ENCODE results near the gene GYPC. TPM values are rescaled to one million over a fixed set of nuclear protein-coding genes. Genes with fewer than 3 reads are reported as not detected.
"Not testable (repeated sequence)": the region's sequence is repeated elsewhere in the genome, so short reads cannot be mapped to it uniquely, and the experiment has no call there.

Gene GYPC, protein sequence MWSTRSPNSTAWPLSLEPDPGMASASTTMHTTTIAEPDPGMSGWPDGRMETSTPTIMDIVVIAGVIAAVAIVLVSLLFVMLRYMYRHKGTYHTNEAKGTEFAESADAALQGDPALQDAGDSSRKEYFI
- 100 to 1,000 TPM in 6 of 12 donors, 10 to 100 TPM in 5, not detected in 1; 86.8 to 122 (median 101) TPM for polyA plus RNA-seq (ENCODE audit: insufficient read length in 12 of 12)
- long read RNA-seq, donor 1, transcript GYPC-201 (4 exons, 1,246 nt) = major isoform, 23 of 25 reads
- long read RNA-seq, donor 1, partial matches to known transcripts = 0 of 25 reads
- long read RNA-seq, donor 1, other reads (novel, unspliced or antisense) = 0 of 25 reads
- long read RNA-seq, donor 2, transcript GYPC-203 (3 exons, 932 nt) = minor isoform, 6 of 406 reads
- long read RNA-seq, donor 2, transcript GYPC-201 (4 exons, 1,246 nt) = major isoform, 87 of 406 reads
- long read RNA-seq, donor 2, partial matches to known transcripts = 313 of 406 reads
- long read RNA-seq, donor 2, other reads (novel, unspliced or antisense) = 0 of 406 reads
- long read RNA-seq, donor 3, transcript GYPC-201 (4 exons, 1,246 nt) = major isoform, 35 of 38 reads
- long read RNA-seq, donor 3, partial matches to known transcripts = 0 of 38 reads
- long read RNA-seq, donor 3, other reads (novel, unspliced or antisense) = 0 of 38 reads
- long read RNA-seq, donor 4, transcript GYPC-201 (4 exons, 1,246 nt) = major isoform, 27 of 145 reads
- long read RNA-seq, donor 4, partial matches to known transcripts = 116 of 145 reads
- long read RNA-seq, donor 4, other reads (novel, unspliced or antisense) = 0 of 145 reads
- long read RNA-seq, donor 5, transcript GYPC-203 (3 exons, 932 nt) = minor isoform, 9 of 108 reads
- long read RNA-seq, donor 5, transcript GYPC-201 (4 exons, 1,246 nt) = major isoform, 99 of 108 reads
- long read RNA-seq, donor 5, partial matches to known transcripts = 0 of 108 reads
- long read RNA-seq, donor 5, other reads (novel, unspliced or antisense) = 0 of 108 reads
- long read RNA-seq, donor 6, transcript GYPC-203 (3 exons, 932 nt) = minor isoform, 5 of 258 reads
- long read RNA-seq, donor 6, transcript GYPC-201 (4 exons, 1,246 nt) = major isoform, 41 of 258 reads
- long read RNA-seq, donor 6, partial matches to known transcripts = 212 of 258 reads
- long read RNA-seq, donor 6, other reads (novel, unspliced or antisense) = 0 of 258 reads
- long read RNA-seq, donor 7, transcript GYPC-201 (4 exons, 1,246 nt) = major isoform, 54 of 159 reads
- long read RNA-seq, donor 7, partial matches to known transcripts = 102 of 159 reads
- long read RNA-seq, donor 7, other reads (novel, unspliced or antisense) = 0 of 159 reads
- long read RNA-seq, donor 8, transcript GYPC-203 (3 exons, 932 nt) = minor isoform, 11 of 106 reads
- long read RNA-seq, donor 8, transcript GYPC-201 (4 exons, 1,246 nt) = major isoform, 83 of 106 reads
- long read RNA-seq, donor 8, partial matches to known transcripts = 11 of 106 reads
- long read RNA-seq, donor 8, other reads (novel, unspliced or antisense) = 0 of 106 reads
- long read RNA-seq, donor 9, transcript GYPC-201 (4 exons, 1,246 nt) = major isoform, 49 of 172 reads
- long read RNA-seq, donor 9, transcript GYPC-203 (3 exons, 932 nt) = minor isoform, 6 of 172 reads
- long read RNA-seq, donor 9, partial matches to known transcripts = 117 of 172 reads
- long read RNA-seq, donor 9, other reads (novel, unspliced or antisense) = 0 of 172 reads
- long read RNA-seq, donor 10, transcript GYPC-201 (4 exons, 1,246 nt) = major isoform, 54 of 62 reads
- long read RNA-seq, donor 10, partial matches to known transcripts = 5 of 62 reads
- long read RNA-seq, donor 10, other reads (novel, unspliced or antisense) = 0 of 62 reads
- long read RNA-seq, donor 11, transcript GYPC-203 (3 exons, 932 nt) = minor isoform, 11 of 109 reads
- long read RNA-seq, donor 11, transcript GYPC-201 (4 exons, 1,246 nt) = major isoform, 92 of 109 reads
- long read RNA-seq, donor 11, partial matches to known transcripts = 5 of 109 reads
- long read RNA-seq, donor 11, other reads (novel, unspliced or antisense) = 0 of 109 reads

DNA sequence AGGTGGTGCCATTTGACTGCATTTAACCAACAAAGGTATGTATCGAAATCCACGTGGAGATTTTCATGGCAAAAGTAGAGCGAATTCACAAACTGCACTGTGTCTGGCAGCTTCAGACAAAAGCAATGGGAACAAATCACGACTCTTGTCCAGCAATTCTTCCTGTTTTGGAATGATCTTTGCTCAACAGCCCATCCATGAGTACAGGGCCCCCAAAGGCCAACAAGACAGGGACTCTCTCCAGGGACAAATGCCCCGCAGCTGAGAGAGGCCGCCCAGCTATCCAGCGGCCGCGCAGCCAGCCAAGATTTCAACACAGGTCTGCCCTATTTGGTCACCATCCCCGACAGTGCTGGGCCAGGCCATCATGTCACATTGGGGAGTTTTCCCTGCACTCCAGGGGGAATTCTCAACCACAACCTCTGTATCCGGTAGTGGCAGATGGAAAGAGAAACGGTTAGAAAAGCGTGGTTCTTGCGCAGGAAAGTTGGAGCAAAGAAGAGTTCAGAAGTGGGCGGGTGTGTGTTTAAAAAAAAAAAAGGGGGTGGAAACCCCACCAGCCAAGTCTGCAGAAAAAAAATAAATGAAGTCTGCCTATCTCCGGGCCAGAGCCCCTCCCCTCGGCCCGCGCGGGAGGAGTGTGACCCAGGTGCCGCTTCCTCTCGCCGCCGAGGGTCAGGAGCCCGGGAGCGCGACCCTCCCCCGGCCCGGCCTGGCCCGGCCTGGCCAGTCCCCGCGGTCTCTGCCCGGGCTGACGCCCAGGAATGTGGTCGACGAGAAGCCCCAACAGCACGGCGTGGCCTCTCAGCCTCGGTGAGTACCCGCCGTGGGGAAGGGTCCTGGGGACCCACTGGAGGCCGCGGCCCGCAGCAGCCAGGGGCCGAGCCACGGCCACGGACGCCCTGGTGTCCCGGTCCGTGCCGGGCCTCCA is at the start of gene GYPC:
TSS of gene GYPC (plus strand) at position 659 of the 931 bp plus-strand sequence. CDS start at position 765, 106 bp downstream.
- peak; percentile 67 for DNase-seq

GRCh38 chr2:126614524-126615227 is 41.3 kb upstream of the GYPC start:
- peak; percentile 43 for DNase-seq

GRCh38 chr2:126616606-126617069 is 39.3 kb upstream of the GYPC start:
- DNase-seq = no peak

- DNase-seq = no peak
These were observed 35.7 kb upstream of the GYPC start for GRCh38 chr2:126620302-126620701.

- DNase-seq = no peak
These were observed 33.0 kb upstream of the GYPC start for GRCh38 chr2:126623000-126623399.

DNA sequence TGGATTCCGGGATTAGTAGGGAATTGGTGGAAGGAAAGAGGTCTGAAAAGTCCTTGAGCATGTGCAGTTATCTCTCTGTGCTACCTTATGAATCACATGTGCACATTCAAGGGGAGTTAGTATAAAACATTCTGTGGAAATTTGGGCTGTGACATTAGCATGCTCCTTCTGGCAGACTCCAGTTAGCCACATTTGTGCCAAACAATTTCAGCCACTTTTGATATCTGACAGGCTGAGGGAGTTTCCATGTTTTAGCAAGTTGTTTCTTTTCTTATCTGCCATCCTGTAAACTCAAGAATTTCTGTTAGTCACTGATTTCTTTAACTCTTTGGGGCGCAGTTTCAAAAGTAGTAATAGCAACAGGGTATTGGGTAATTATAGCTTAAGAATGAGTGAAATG is 28.3 kb upstream of the GYPC start:
- no peak for DNase-seq

DNA sequence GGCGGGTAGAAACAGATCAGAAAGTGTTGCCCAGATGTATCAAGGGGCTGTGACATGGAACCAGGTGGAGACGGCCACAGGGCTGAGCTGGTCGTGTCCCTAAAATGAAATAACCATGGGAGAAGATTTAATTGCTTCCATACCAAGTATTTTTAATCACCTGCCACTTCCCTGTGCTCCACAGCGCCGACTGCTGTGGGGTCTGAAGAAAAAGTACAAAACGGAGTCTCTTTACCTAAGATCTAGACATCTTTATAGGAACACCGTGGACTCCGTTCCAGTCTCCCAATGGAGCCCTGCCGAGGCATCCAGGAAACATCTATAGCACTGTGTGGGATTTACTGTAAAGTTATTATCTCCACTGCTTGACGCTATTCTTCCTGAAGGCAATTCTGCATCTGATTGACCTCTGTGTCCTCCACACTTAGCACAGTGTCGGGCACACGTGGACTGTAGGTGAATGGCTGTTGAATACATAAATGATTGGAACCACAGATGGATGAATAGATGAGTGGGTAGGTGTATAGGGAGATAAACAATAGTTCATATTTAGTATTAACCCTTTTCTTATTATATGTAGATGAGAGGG is 21.6 kb upstream of the GYPC start:
- no peak for DNase-seq

GRCh38 chr2:126635281-126635680 is 20.7 kb upstream of the GYPC start:
- DNase-seq = no peak

GRCh38 chr2:126635736-126636135 is 20.2 kb upstream of the GYPC start:
- no peak for DNase-seq

DNA sequence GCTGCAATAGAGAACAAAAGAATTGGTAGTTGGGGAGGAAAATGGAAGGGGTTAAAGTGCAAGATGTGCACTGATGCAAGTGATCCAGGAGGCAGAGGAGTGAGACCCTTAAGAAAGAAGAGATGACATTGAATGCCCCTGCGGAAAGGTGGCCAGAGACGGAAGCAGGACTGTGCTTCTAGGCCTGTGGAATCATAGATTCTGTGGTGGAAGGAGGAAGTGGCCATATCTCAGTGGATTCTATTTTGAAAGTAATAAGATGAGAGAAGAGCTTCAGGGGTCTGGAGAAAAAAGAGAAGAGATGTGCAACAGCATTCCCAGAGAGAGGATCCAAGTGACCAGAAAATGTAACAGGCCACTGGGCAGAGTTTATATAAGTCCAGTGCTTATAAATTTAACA is 18.6 kb upstream of the GYPC start:
- no peak for DNase-seq

- no peak for DNase-seq
These were observed 17.2 kb upstream of the GYPC start for GRCh38 chr2:126638746-126639145.

DNA sequence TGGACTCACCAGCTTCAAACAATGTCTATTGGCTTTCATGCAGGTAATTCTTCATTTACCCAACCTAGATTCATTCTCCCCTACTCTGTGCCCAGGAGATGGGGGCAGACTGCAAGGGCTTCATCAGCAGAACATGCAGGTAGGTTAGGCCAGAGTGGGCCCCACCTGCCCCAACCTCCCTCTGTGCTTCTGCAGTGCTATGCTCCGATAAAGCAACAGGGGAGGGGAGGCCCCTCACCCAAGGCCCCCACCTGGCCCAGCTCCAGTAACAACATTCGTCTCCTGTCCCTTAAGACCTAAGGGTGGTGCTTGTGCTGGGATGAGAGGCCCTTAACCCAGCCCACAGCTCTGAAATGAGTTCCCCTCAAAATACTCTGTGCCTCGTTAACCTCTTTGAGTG is 16.7 kb upstream of the GYPC start:
- DNase-seq = no peak

- not testable (repeated sequence) for DNase-seq
These were observed 14.7 kb upstream of the GYPC start for GRCh38 chr2:126641294-126641693.

- no peak for DNase-seq
These were observed 13.9 kb upstream of the GYPC start for GRCh38 chr2:126642031-126642430.

DNA sequence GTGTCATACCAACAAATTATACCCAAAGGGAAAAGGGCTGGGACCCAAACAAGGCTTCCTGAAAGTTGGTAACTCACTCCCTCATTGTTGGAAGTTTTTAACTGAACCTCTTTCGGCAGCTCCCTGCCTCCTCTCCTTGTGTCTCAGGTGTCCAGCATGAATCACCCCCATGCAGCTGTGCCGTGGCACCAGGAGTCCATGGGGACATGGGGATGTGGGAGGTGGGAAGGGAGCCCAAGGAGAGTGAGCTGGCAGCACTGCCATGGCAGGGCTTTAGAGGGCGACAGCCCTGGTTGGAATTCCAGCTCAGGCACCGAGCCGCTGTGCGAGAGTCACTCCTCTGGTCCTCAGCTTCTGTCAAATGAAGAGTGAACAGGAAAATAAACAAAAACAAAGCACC is 12.5 kb upstream of the GYPC start:
- DNase-seq = no peak

- DNase-seq = no peak
These were observed 12.0 kb upstream of the GYPC start for GRCh38 chr2:126643972-126644371.

- DNase-seq = no peak
These were observed 11.2 kb upstream of the GYPC start for GRCh38 chr2:126644630-126645191.

DNA sequence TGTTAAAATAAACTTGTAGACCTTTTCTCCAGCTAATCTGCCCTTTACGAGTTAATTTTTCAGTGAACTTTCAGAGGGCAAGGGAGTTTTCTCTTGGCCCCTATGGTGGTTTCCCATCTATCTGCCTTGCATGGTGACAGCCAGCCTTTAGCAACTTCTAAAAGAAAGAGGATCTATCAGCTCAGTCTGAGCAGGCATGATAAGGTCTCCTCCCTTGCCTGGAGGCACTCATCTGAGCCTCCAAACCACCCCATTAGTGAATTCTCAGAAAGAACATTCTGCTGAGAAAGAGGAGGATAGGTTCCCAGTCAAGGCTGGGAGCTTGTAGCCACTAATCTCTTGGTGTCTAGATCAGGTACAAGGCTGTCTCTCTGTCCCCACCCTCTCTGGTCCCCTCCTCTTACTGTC is 10.7 kb upstream of the GYPC start:
- no peak for DNase-seq

Measured in muscle of arm (tissue), 14 donors.